Measurements from ENCODE around the gene WASL. TPM values are rescaled to one million over a fixed set of nuclear protein-coding genes. Genes with fewer than 3 reads are reported as not detected.
A peak's percentile ranks its signal among the peaks of the same experiment; 100 is the strongest.

WASL gene
- polyA plus RNA-seq, 2 of the 4 experiments (the other 2 are of a cell fraction): 18.5 to 21.0 TPM

DNA sequence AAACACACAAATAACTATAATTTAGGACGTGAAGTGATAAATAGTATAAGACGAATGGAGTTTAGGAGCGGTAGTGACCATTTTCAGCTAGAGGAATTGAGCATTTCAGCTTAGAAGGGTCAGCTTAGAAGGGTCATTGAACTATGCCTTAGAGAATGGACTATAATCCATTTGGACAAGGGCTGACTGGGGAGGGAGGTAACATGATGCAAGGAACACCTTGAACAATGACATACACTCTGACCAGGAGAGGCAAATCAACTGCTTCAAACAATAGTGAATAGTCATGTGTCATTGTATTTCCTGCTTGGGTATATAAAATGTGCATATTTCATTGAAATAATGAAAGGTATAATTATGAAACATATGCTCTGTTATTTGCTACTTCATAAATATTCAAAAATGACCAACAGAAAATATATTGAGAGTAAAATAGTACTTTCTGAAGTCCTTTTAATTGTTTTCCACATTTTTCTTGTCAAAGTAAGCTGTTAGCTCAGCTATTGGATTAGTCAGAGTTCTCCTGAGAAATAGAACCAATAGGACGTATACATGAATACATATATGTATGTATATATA lies 40.5 kb upstream of the WASL start:
- FAIRE-seq (no peak), DNase-seq (ENCODE audit: low read depth in 1 of 2, low spot score in 1 of 2) (no peak), ATAC-seq (no peak)
- WGBS (ENCODE audit: missing lambda C conversion rate): 73% methylated on average over 4 of the region's 4 CpGs
- TF ChIP-seq ESRRA (IDR thresholded peaks at IDR 0.05; ENCODE audit: borderline replicate concordance, low read length): no peak
- TF ChIP-seq, protein P1, sequence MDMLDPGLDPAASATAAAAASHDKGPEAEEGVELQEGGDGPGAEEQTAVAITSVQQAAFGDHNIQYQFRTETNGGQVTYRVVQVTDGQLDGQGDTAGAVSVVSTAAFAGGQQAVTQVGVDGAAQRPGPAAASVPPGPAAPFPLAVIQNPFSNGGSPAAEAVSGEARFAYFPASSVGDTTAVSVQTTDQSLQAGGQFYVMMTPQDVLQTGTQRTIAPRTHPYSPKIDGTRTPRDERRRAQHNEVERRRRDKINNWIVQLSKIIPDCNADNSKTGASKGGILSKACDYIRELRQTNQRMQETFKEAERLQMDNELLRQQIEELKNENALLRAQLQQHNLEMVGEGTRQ (IDR thresholded peaks at IDR 0.05): no peak
- H3K9me3 ChIP-seq: no peaks in the 10 kb centered on the region
- H3K4me2 ChIP-seq: no peak overlapping the region
- H3K4me1 ChIP-seq: no peaks in the 10 kb centered on the region
- ChIA-PET POLR2A (no interaction called here), CTCF (interaction anchor here (1.2 to 2.8 kb wide), 2 partner anchors 8 to 83 kb away, joined by 3 to 10 read pairs; no protein-coding TSS in a partner anchor)
- no peak overlapping the region; a peak in 1 of 6 replicates for H3K27ac ChIP-seq
- H3K4me3 ChIP-seq: no peak overlapping the region

DNA sequence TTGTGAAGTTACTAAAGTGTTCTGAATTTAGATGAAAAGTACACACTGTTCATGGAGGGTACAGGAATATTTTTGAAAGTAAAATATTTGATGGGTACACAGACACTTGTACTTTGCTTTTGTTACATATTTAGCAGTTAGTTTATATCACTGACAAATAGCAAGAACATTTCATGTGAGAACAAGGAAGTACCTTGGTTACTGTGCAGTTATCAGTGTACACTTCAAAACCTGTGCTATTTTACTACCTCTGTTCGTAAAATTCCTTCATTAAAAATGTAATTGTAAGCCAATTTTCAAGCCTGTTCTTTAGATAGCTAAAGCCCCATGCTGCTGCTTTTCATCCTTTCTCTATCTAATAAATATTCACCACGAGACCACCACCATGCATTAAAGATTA lies 39.8 kb upstream of the WASL start:
- Histone ChIP-seq H3K4me2 (no peak overlapping the region), H3K4me1 (peaks cover 3% of the 10 kb centered on the region; the same call in 1 of the 3 replicates), H3K9me3 (no peaks in the 10 kb centered on the region), H3K27ac (no peak overlapping the region; a peak in 1 of 6 replicates), H3K4me3 (no peak overlapping the region)
- WGBS (ENCODE audit: missing lambda C conversion rate): 46% methylated on average over 2 of the region's 2 CpGs
- ChIA-PET CTCF (interaction anchor here (0.8 to 2.8 kb wide), 5 partner anchors 9 to 122 kb away, joined by 3 to 10 read pairs (median 3); partner anchors contain the start of gene WASL), POLR2A (no interaction called here)
- ATAC-seq (no peak), FAIRE-seq (no peak), DNase-seq (ENCODE audit: low read depth in 1 of 2, low spot score in 1 of 2) (no peak)
- TF ChIP-seq MYC (IDR thresholded peaks at IDR 0.05; ENCODE audit: borderline replicate concordance, low read length) (no peak), BHLHE40 (IDR thresholded peaks at IDR 0.05; ENCODE audit: low read depth, low read length) (no peak), NR3C1 (IDR thresholded peaks at IDR 0.05) (no peak), NFE2L2 (conservative IDR thresholded peaks at IDR 0.05; ENCODE audit: low read length) (no peak), EP300 (IDR thresholded peaks at IDR 0.05) (no peak), CHD2 (IDR thresholded peaks at IDR 0.05; ENCODE audit: low read length, partially characterized antibody) (no peak), FOSB (CRISPR knock-in tag; IDR thresholded peaks at IDR 0.05) (no peak)
- TF ChIP-seq, protein P2, sequence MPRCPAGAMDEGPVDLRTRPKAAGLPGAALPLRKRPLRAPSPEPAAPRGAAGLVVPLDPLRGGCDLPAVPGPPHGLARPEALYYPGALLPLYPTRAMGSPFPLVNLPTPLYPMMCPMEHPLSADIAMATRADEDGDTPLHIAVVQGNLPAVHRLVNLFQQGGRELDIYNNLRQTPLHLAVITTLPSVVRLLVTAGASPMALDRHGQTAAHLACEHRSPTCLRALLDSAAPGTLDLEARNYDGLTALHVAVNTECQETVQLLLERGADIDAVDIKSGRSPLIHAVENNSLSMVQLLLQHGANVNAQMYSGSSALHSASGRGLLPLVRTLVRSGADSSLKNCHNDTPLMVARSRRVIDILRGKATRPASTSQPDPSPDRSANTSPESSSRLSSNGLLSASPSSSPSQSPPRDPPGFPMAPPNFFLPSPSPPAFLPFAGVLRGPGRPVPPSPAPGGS (IDR thresholded peaks at IDR 0.05): no peak

DNA sequence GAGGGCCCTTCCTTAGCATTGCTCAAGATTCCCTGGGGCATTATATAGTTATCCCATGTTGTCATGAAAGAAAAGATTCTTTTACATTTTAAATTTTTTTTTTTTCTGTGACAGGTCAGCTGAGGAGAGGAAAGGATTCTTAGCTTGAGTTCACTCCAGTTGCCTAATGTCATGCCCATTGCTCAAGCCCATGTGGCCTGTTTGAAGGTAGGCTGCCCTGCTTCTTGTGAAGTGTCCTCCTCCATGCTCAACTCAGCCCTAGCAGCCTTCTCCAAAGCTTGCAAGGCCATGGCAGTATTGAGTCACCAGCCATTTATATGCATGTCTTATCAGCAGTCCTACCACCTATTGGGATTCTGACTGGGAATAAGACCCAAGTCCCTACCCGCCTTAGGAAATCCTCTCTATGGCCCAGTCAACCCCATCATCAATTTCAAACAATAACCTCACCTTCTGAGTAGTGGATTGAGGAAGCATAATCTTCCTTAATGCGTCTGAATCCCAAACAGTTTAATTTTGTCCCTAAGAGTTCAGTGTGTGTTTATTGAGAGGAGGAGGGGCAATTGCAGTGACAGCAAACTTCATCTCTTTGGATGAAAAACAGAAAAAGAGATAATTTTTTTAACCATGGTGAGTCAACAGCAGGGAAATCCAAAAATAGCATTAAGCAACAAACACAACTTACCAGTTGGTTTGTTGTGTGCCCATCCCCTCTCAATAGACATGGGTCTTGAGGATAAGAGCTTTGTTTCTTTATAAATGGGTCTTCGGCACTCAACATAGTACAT lies 38.6 kb upstream of the WASL start:
- WGBS (ENCODE audit: missing lambda C conversion rate): 96% methylated on average over 3 of the region's 3 CpGs
- FAIRE-seq: no peak
- Histone ChIP-seq H3K9me3 (no peaks in the 10 kb centered on the region), H3K4me3 (no peak overlapping the region), H3K4me2 (no peak overlapping the region), H3K4me1 (peaks cover 4% of the 10 kb centered on the region; the same call in 1 of the 3 replicates), H3K27ac (no peak overlapping the region; a peak in 1 of 6 replicates)
- no peak for DNase-seq (ENCODE audit: low read depth in 1 of 2, low spot score in 1 of 2)
- ATAC-seq: 0 out of 6 replicates have a peak, but pooled peaks of 1 of the 2 experiments have one; percentile 43
- ChIA-PET POLR2A (interaction anchor here (0.6 kb wide), 1 partner anchor 50 kb away, joined by 4 read pairs; no protein-coding TSS in a partner anchor), CTCF (interaction anchor here (0.6 to 2.8 kb wide), 5 partner anchors 10 to 481 kb away, joined by 3 to 10 read pairs (median 4); partner anchors contain the start of gene WASL)
- TF ChIP-seq CHD2 (IDR thresholded peaks at IDR 0.05; ENCODE audit: low read length, partially characterized antibody): no peak
- TF ChIP-seq, protein P3, sequence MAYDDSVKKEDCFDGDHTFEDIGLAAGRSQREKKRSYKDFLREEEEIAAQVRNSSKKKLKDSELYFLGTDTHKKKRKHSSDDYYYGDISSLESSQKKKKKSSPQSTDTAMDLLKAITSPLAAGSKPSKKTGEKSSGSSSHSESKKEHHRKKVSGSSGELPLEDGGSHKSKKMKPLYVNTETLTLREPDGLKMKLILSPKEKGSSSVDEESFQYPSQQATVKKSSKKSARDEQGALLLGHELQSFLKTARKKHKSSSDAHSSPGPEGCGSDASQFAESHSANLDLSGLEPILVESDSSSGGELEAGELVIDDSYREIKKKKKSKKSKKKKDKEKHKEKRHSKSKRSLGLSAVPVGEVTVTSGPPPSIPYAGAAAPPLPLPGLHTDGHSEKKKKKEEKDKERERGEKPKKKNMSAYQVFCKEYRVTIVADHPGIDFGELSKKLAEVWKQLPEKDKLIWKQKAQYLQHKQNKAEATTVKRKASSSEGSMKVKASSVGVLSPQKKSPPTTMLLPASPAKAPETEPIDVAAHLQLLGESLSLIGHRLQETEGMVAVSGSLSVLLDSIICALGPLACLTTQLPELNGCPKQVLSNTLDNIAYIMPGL (CRISPR knock-in tag; IDR thresholded peaks at IDR 0.05; ENCODE audit: borderline replicate concordance): no peak
- no peak for TF ChIP-seq FOXS1 (CRISPR knock-in tag; IDR thresholded peaks at IDR 0.05)

DNA sequence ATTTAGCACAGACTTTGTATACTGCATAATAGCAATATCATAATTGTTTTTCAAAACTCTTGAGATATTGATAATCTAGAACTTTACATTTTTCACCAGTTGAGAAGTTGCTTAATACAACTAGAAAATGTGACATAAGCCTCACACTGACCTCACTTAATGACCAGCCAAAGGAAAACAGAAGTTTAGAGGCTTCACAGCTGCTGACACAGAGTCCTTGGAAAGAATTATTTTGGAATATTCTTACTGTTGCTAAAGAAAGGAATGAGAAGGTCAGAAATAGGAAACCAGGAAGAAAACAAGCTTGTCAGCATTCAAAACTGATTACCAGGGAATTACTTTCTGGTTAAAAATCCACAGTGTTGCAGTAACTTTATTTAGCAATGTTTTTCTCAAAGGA lies 35.5 kb upstream of the WASL start:
- no peak for ATAC-seq
- POLR2A ChIA-PET: no interaction called here
- TF ChIP-seq, protein P1 (IDR thresholded peaks at IDR 0.05): no peak
- TF ChIP-seq ZSCAN20 (CRISPR knock-in tag; IDR thresholded peaks at IDR 0.05) (no peak), TFCP2L1 (CRISPR knock-in tag; IDR thresholded peaks at IDR 0.05) (no peak), ZFP36 (IDR thresholded peaks at IDR 0.05; ENCODE audit: borderline replicate concordance, partially characterized antibody) (no peak), SMC3 (IDR thresholded peaks at IDR 0.05) (no peak)
- TF ChIP-seq, protein P4, sequence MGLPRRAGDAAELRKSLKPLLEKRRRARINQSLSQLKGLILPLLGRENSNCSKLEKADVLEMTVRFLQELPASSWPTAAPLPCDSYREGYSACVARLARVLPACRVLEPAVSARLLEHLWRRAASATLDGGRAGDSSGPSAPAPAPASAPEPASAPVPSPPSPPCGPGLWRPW (IDR thresholded peaks at IDR 0.05): no peak
- TF ChIP-seq, protein P5, sequence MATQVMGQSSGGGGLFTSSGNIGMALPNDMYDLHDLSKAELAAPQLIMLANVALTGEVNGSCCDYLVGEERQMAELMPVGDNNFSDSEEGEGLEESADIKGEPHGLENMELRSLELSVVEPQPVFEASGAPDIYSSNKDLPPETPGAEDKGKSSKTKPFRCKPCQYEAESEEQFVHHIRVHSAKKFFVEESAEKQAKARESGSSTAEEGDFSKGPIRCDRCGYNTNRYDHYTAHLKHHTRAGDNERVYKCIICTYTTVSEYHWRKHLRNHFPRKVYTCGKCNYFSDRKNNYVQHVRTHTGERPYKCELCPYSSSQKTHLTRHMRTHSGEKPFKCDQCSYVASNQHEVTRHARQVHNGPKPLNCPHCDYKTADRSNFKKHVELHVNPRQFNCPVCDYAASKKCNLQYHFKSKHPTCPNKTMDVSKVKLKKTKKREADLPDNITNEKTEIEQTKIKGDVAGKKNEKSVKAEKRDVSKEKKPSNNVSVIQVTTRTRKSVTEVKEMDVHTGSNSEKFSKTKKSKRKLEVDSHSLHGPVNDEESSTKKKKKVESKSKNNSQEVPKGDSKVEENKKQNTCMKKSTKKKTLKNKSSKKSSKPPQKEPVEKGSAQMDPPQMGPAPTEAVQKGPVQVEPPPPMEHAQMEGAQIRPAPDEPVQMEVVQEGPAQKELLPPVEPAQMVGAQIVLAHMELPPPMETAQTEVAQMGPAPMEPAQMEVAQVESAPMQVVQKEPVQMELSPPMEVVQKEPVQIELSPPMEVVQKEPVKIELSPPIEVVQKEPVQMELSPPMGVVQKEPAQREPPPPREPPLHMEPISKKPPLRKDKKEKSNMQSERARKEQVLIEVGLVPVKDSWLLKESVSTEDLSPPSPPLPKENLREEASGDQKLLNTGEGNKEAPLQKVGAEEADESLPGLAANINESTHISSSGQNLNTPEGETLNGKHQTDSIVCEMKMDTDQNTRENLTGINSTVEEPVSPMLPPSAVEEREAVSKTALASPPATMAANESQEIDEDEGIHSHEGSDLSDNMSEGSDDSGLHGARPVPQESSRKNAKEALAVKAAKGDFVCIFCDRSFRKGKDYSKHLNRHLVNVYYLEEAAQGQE (IDR thresholded peaks at IDR 0.05): no peak

More for the DNA sequence above, 35.5 kb upstream of the WASL start:
- FAIRE-seq (peak; percentile 28), DNase-seq (ENCODE audit: low read depth in 1 of 2, low spot score in 1 of 2) (no peak)
- Histone ChIP-seq H3K4me1 (peaks cover 20% of the 10 kb centered on the region), H3K9me3 (no peaks in the 10 kb centered on the region), H3K27ac (no peak overlapping the region), H3K4me2 (no peak overlapping the region), H3K4me3 (no peak overlapping the region)
- CTCF ChIA-PET: interaction anchor here (1.0 to 1.6 kb wide), 3 partner anchors 13 to 88 kb away, joined by 3 to 6 read pairs (median 3); no protein-coding TSS in a partner anchor

All from A549 (cell line).